Frontal cortex (tissue), 4 donors: ENCODE results near the gene EPB41L2. TPM values are rescaled to one million over a fixed set of nuclear protein-coding genes. Genes with fewer than 3 reads are reported as not detected.

Experiments used
- DNase-seq, 2 donors: peaks; one replicate each; pipeline ENCODE4 v3.0.0; 2012; ENCODE audit warnings: low spot score in 2 of 2
- FAIRE-seq: peaks from 2 replicates; lab custom pipeline; 2012; peaks lifted over from hg19 to GRCh38; lab: Jason Lieb, UNC
- total RNA-seq: library from RNA; depleted of rRNA; stranded (reverse); fragments of >200 nt; gene quantifications from one replicate; pipeline ENCODE4 v1.2.3, GENCODE V29; 2014
- donor health status: control.
- donor health status: control.
- donor health status: control.

EPB41L2 gene
- total RNA-seq, 1 donor from 2014 or later, result 30.2 TPM

DNA sequence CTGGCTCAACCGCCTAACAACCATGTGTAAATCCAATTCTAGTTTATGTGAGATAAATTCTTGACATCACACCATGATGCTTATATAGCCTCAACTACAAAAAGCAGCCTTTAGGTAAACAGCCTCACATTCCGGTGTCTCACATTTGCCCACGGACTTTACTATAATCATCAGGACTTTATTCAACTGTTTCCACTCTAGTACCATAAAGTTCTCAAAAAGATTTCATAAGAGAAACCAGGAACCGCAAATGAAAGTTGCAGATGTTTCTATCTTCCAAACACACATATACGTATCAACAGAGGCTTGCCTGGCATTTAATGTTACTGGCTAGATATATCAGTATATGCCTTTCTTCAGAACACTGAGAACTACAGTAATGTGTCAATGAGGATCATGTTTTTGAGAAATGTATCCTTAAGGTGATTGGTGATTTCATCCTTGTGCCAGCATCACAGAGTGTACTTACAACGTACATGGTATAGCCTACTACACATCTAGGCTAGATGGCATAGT lies 80.0 kb downstream of the EPB41L2 start:
- FAIRE-seq (no peak), DNase-seq (no peak)

DNA sequence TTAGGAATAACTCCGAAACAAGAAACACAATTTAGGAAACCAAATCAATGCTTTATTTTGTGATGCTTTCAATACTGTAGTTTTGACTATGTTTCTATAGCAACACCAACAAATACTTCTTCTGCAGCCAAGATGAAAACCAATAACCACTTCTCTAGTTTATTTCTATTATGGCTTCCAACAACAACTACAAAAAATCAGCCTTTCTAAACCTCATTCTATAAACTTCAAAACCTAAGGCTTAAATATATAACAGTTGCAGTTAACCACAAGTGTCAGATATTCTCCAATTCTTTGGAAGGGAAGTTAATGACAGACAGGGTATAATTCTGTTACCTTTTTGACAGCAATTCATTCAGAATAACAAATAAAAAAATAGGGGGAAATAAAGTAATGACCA lies 80.9 kb downstream of the EPB41L2 start:
- FAIRE-seq, result no peak
- DNase-seq, result no peak

DNA sequence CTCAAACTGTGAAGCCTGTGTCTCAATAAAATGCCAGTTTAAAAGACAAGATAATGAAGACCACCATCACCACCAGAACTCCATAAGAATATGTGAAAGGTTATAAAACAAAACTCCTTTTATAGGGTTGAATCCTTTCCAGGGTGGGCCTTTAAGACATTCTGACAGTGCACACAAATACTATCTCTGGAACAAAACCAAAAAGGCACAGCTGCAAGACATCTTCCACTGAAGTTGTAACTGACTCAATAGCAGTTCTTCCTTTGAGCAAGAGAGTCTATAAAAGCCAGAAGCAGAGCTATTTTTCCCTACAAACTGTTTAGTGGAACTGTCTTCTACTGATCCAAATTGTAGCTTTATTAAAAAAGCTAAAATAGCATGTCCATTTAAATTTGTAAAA lies 81.6 kb downstream of the EPB41L2 start:
- FAIRE-seq (no peak), DNase-seq (no peak)

DNA sequence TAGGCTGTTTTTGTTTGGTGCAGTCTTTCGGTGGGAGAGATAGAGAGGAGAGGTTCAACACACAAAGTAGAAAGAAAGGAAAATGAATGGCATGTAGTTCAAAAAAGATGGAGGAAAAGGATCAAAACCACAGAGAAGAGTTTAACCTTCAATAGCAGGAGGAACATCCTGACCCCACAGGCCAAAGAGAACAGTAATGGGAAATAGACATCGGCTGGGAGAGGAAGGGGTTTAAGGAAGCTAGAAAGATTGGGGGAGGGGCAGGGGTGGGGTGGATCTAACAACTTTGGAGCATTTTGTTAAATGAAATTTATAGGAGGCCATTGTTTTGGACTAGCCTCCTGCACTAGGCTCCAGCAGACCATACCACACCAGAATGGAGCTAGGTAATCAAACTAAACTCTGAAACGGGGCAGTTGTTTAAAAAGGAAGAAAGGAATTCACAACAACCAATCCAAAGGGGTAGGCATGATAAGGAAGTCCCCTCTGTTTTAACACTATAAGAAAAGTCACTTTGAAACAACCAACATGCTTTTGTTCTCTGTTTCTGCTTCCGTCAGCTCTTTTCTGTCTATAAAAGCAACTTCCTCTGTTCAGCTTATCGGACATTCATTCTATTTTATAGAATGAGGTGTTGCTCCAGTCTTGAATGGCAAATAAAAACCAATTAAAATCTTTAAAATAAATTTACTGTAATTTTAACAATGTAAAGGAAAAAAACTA lies 82.6 kb downstream of the EPB41L2 start:
- FAIRE-seq (no peak), DNase-seq (no peak)

DNA sequence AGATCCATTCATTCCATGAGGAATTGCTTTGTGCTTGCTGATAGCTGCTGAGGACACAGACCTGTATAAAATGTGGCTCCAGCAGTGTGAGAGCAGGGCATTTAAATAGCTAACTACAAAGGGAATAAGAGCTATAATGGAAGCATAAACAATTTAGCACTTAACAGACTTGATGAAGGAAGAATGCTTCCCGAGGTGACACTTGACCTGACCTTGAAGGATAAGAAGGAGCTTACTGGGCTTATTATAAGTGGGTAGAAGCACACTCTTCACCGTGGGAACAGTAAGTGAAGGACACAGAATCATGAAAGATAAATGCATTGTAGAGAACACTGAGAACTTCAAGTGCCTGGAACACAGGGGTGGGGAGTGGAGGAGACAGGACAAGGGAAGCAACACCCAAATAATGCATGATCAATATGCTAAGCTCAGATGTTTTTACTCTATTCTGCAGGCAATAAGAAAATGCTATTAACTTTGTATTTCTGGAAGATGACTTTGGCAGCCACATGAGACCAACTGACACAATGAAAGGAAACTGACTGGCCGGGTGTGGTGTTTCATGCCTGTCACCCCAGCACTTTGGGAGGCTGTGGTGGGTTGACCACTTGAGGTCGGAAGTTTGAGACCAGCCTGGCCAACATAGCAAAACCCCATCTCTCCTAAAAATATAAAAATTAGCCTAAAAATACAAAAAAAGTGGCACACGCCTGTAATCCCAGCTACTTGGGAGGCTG lies 84.2 kb downstream of the EPB41L2 start:
- no peak for DNase-seq
- no peak for FAIRE-seq

DNA sequence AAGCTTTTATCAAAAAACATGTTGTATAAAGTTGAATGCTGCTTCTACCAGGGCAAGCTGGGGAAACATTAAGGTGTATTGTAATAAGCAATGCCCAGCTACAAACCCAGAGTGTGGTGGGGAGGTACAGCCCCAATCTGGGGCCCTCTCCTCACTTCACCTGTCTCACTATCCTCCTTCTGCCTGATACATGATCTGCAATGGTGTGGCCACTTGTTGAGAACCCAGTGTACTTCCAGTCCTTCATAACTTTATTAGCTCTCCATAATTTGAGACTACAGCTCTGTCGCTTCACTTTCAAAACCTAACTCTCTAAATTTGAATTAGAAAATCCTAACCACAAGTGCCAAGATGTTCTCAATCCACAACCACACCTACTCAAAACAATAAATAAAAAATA lies 84.9 kb downstream of the EPB41L2 start:
- no peak for FAIRE-seq

DNA sequence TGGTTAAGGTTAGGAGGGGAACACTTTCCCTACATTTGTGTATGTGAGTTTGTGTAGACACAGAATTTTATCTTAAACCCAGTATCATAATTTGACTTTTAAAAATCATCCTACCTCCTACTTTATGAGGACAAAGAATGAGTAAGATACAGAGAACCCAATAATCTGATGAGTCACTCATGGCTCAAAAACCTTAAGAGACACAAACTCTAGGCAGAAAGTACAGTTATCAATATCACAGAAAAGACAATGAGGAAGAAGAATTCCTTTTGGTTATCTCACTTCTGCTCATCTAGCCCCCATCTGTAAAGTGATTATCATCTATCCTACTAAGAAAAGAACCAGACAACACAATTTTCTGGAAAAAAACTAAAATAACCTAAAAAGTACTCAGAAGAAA lies 87.7 kb downstream of the EPB41L2 start:
- DNase-seq (no peak), FAIRE-seq (no peak)

More for the DNA sequence above, 84.9 kb downstream of the EPB41L2 start:
- no peak for DNase-seq

DNA sequence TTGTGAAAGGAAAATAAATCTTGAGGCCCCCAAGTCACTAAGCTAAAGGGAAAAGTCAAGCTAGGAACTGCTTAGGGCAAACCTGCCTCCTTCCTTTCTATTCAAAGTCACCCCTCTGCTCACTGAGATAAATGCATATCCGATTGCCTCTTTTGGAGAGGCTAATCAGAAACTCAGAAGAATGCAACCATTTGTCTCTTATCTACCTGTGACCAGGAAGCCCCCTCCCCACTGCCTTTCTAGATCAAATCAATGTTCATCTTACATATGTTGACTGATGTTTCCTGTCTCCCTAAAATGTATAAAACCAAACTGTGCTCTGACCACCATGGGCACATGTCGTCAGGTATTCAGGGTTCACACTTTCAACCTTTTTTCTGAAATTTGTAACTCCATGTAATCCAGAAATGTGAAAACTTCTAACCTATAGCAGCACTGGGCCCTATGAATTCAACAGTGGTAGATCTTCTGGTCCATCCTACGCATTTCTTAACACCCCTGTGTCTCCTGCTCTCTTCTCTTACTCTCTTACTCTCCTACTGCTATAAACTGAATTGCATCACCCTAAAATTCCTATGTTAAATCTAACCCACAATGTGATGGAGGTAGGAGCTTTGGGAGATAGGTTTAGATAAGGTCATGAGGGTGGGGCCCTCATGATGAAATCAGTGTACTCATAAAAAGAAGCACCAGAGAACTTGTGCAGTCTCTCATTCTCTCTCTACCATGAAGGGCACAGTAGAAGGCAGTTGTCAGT lies 89.3 kb downstream of the EPB41L2 start:
- DNase-seq (no peak), FAIRE-seq (no peak)

DNA sequence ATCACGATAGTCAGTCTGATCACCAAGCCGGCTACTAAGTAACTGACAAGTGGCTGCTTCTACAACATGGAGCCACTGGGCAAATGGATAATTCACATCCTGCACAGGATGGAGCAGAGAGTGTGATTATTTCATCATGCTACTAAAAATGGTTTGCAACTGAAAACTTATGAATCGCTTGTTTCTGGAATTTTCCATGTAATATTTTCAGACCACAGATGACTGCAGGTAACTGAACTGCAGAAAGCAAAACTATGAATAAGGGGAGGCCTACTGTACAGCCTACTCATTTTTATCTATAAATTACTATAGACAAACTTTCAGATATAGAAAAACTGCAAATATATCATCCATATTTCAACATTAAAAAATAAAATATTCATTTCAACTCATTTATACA lies 91.5 kb downstream of the EPB41L2 start:
- FAIRE-seq (no peak), DNase-seq (no peak)

DNA sequence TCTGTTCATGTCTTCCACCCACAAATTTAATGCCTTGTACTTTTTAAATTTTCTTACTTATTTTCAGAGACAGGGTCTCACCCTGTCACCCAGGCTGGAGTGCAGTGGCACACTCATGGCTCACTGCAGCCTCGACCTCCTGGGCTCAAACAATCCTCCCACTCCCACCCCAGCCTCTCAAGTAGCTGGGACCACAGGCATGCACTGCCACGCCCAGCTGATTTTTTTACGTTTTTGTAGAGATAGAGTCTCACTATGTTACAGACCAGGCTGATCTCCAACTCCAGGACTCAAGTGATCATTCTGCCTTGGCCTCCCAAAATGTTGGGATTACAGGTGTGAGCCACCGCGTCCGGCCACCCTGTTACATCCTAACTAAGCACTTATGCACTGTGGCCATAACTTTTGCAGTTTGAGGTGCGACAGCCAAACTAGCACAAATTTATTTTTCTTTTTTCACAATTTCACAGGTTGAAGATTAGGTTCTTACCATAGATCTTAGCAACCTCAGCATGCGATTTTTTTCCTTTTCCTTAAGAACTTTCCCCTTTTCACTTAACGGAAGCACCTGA lies 92.1 kb downstream of the EPB41L2 start:
- no peak for FAIRE-seq

DNA sequence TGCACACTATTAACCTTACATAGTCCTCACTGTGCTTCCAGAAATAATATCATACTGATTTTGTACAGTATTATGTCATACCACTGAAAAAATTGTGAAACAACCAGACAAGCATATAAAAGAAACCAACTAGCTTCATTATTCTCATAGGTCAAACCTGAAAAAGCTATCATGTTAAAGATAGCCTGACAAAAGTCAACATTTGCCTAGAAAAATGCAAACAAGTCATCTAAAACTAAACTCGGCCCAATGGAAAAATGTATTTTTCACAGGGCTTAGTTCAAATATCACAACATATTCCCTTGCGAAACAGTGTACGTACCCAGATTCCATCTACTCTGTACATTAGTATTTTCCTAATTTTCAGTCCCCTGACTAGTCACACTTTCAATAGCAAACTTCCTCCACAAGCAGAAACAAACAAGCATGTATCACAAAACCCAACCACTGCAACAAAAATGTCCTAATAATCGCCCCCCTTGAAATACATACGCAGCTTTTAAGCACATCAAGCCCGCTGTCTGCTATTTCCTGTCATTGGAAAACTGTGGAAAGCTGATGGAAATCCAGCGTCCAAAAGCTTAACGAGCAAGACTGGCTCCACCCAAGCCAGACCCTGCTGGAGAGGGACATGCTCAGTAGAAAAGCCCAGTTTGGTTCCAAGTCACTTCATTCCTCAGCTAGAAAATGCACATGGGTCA lies 93.1 kb downstream of the EPB41L2 start:
- DNase-seq (no peak), FAIRE-seq (no peak)

More for the DNA sequence above, 92.1 kb downstream of the EPB41L2 start:
- no peak for DNase-seq

DNA sequence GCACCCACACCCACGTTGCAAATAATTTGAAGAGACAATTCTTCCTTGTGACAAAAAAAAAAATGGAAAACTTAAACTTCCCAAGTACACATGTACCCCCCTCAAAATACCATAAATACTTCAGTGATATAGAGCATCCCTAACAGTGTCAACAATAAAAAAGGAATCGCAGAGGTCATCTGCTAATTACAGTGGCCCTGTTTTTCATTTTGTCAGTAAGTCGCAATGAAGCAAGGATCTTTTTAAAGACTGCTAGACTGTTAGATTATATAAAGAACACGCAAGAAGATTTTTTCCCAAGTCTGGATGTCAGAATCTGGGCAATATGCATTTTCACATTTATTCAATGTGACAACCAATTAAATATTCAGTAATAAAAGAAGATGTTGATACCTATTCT lies 93.9 kb downstream of the EPB41L2 start:
- no peak for FAIRE-seq
- DNase-seq, result no peak

DNA sequence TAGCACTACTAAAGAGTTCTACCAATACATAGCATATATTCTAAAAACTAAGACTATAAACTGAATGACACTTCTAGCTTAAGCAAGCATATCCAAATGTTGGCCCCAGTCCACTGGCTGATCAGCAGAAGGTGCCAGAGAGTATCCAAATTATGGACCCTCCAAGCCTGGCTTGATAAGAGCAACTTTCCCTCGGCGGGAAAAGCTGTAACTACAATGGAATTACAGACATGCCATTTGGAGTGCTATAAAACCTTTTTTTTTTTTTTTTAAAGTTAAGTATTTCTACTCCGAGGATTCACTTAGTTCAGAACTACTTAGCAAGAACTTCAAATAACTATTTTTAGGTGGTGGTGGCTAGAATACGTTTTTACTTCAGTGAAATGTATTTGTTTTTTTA lies 94.6 kb downstream of the EPB41L2 start:
- FAIRE-seq (no peak), DNase-seq (no peak)

DNA sequence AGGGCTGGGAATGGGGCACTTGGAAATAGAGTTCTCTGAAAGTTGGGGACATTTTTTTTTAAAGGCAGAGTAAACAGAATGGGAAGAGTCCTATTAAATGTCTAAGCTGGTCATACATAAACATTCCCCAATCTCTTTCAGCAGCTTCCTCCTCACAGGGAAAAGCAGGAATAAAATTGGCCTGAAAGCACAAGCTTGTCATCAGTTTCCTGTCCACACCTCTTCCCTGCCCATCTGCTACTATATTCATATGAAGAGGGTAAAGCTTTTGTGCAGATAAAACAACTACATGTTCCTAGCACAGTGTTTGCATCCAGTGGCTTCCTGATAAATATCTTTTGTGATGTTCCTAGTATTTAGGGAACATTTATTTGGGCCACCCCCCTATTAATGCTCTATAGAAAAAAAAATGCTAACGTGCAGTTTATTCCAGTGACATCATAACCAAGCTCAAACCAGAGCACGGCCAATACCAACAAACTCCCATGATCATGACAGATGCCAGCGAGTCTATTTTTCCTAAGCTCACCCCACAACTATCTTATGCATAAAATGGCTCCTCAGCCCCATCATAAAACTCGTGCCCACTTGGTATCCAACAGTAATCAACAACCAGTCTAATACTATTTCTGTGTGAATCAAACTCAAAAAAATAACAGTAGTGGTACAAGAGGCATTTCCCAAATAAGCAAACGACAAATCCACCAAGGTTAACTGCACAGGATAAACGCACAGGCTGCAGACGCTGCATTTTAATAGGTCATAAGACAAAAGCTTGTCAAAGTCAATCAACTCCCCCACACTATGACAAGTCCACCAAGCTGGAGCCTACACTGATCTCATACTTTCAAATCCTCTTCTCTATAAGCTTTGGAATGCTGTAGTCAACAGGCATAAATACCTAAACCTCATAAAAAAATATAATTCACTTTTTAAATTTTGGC lies 95.3 kb downstream of the EPB41L2 start:
- DNase-seq, result no peak
- no peak for FAIRE-seq

DNA sequence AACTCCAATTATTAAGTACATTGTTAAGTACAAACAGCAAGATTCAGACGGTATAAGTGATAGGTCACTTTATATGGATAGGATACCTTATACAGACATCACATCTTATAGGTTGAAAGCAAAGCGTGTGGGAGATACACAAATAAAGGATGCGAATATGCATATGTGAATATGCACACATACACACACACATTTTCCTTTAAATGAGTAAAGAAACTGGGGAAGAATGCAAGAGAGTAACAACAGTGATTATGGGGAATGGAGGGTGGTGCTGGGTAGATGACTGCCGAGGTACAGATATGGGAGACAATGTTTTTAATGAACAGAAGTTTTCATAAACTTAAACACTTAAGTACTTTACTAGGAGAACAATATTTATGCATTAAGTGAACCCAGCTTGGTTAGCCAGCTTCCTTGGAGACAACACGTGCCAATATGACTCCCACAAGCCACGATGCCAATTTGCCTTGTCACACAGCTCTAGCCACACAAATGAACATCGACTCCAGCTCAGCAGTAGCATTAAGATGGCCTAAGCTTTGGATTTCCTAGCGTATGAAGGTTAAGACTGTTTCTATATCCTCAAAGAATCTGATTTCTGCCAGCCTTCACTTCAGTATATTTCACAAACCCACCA lies 96.6 kb downstream of the EPB41L2 start:
- no peak for FAIRE-seq
- no peak for DNase-seq

DNA sequence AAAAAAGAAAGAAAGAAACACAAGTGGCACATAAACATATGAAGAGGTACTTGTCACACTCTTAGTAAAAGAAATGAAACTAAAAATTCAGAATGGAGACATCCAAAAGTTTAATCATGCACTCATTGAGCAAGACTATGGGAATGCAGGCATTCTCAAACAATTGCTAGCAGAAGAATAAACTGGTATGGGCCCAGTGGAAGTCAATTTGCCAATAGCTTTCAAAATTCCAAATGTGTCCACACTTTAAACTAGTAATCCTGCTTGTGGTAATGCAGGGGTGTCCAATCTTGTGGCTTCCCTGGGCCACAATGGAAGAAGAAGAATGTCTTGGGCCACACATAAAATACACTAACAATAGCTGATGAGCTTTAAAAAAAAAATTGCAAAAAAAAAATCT lies 97.4 kb downstream of the EPB41L2 start:
- FAIRE-seq (no peak), DNase-seq (no peak)

DNA sequence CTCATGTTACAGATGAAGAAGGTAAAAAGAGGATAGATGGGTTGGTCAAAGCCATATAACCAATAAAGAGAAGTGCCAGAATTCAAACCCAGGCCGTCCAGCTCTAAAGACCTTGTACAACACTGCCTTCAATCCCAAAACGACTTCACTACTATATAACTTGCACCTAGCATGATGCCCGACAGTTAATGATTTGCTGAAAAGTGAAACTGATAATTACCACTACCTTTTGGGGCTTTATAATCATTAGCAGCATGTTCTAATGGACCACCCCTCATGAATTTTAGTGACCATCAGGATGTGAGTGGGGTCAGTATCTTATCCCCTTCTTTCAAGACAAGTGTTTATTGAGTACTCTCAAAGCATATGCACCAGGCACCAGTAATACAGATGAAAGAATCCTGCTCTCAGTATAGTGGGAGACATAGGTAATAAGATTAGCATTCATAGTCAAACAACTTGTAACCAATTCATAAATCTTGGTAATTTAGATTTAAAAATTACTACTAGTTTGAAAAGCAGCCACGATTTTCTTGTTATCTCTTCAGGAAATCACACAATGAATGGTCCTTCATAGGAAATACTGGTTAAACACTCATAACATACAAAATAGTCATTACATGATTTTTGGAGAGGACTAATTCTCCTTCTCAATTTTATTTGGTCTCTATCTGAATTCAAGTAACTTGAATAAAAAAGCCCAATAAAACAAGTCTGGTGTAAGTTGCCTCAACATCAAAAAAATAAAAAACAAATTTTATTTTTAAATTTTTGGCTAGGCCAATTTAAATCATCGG lies 98.0 kb downstream of the EPB41L2 start:
- DNase-seq (no peak), FAIRE-seq (no peak)
